Activated naive CD4-positive, alpha-beta T cell treated with anti-CD3 and anti-CD28 coated beads, Interleukin-2, amount 50 U/mL, for 24 hours (primary cell): Measurements from ENCODE around the gene TIGD3.

Experiments used
- H3K27ac Mint-ChIP-seq: one replicate; pipeline ENCODE4 v1.8.0; 2021; ENCODE audit warnings: mild to moderate bottlenecking, mixed read lengths
- H3K27me3 Mint-ChIP-seq: one replicate; pipeline ENCODE4 v1.8.0; 2021; ENCODE audit warnings: mixed read lengths
- H3K36me3 Mint-ChIP-seq: one replicate; pipeline ENCODE4 v1.8.0; 2021; ENCODE audit warnings: mixed read lengths
- H3K4me1 Mint-ChIP-seq: one replicate; pipeline ENCODE4 v1.8.0; 2021; ENCODE audit warnings: mixed read lengths
- H3K4me3 Mint-ChIP-seq: one replicate; pipeline ENCODE4 v1.8.0; 2021; ENCODE audit warnings: mild to moderate bottlenecking, mixed read lengths
- H3K9me3 Mint-ChIP-seq: one replicate; pipeline ENCODE4 v1.8.0; 2021; ENCODE audit warnings: mixed read lengths

The TIGD3 gene

DNA sequence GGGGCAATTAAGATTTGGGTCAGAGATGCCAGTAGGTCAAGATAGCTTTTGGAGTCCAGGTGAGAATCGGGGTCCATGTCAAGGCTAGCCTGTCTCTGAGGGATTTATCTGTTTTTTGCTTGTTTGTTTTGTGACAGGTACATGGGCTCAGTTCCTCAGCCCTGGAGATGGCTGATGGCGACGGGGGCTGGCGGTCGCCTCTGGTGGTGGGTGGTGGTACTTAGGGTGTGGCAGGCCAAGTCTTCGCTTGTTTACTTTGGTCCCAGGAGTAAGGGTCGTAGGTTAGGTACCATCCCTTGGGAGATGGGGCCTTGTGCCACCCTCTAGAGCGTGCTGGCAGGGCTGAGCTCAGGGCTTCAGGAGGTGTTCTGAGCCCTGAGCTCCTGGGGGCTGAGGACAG lies 23.2 kb downstream of the TIGD3 start:
- Mint-ChIP-seq H3K9me3 (no peaks in the 10 kb centered on the region), H3K4me3 (no peak overlapping the region), H3K36me3 (no peaks in the 10 kb centered on the region), H3K27ac (no peak overlapping the region), H3K4me1 (peaks cover 18% of the 10 kb centered on the region), H3K27me3 (no peaks in the 10 kb centered on the region)

DNA sequence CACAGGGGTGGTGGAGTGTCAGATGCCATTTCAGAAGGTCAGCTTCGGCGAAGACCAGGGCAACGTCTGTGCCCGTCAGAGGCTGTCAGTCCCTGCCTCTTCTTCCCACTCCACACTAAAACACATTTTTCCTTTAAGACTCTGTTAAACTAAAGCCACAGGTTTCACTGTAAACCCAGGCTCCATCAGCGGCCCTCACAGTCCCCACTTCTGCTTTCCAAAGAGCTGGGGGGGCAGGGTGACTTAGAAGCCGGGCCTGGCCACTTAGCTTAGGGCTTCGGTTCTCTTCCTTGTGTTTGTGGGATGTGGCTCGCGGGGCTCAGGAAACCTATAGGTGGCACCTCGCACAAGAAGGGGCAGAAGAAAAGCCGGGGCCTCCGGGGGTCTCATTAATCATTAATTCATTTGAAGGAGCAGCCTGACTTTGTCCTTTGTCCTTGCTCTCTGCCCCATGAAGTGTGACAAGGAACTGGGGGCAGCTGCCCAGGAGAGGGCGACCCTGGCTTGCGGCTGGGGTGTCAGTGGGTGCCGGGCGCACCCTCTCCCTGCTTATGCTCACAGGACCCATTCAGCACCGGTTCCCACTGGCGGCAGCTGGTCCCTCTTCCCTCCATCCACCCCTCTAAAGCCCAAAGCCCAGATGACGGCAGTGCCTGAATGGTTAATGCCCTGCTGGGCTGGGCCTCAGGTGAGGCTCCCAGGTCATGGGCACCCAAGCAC lies 23.8 kb downstream of the TIGD3 start:
- H3K27me3 Mint-ChIP-seq = no peaks in the 10 kb centered on the region
- no peaks in the 10 kb centered on the region for H3K9me3 Mint-ChIP-seq
- H3K4me1 Mint-ChIP-seq = peaks cover 24% of the 10 kb centered on the region
- H3K4me3 Mint-ChIP-seq = no peak overlapping the region
- H3K36me3 Mint-ChIP-seq = no peaks in the 10 kb centered on the region
- no peak overlapping the region for H3K27ac Mint-ChIP-seq

DNA sequence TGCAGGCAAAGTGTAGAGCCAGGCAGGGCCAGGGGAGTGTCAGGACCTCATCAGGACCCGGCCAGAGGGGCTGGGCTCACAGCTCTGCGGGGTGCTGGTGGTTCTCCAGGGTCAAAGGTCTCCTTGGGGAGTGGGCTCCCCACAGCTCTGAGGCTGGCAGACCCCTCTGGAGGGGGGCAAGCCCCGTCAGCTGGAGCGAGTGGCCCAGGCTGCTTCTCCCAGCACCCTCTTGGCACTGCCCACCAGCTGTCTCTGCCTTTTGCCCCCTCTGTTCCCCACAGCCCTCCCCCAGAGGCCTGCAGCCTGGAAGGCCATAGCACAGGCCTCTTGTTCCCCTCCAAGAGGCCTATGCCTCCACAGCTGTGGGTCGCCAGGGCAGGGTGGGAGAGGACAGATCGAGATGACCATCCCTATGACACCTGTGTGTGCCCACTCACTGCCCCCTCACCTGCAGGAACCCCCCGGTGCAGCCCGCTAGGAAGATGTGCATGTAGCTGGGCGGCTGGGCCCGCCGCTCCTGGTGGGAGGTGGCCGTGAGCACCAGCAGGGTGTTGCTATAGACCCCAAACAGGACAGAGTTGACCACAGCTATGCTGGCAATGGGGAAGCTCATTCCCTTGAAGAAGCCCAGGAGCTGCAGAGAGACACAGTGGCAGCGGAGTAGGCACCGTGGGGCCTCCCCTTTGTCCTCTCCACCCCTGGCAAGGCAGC lies 24.5 kb downstream of the TIGD3 start:
- no peak overlapping the region for H3K27ac Mint-ChIP-seq
- no peaks in the 10 kb centered on the region for H3K36me3 Mint-ChIP-seq
- no peaks in the 10 kb centered on the region for H3K9me3 Mint-ChIP-seq
- no peaks in the 10 kb centered on the region for H3K27me3 Mint-ChIP-seq
- H3K4me1 Mint-ChIP-seq = peaks cover 31% of the 10 kb centered on the region
- no peak overlapping the region for H3K4me3 Mint-ChIP-seq

DNA sequence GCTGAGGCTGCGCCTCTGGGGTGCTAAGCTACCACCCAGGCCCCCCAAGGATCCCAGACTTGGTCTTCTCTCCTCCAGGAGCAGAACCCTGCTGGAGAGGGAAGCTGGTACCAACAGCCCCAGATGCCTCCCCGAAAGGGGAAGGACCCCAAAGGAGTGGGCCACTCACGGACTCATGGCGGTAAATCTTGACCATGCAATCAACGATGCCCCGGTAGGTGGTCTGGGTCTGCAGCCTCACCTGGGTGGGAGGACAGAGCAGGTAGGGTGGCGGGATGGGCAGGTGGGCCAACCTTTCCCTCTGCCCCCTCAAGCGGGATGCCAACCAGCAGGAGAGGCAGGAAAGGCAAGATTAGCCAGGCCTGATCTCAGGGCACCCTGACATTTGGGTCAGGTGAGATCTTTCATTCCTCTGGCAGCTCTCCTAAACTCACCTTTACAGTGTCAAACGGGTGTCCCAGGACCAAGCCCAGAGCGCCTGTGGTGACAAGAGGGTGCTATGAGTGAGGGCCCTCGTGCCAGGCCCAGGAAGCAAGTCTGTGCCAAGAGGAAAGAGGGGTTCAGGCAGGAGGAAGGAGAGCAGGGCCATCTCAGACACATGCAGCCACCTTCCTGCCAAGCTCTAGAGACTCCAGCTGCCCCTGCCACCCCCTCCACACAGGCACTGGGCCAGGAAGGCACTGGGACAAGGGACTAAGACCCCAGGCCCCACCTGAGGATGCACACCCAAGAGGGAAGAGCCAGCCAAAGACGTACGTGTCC lies 25.3 kb downstream of the TIGD3 start:
- no peaks in the 10 kb centered on the region for H3K36me3 Mint-ChIP-seq
- peaks cover 39% of the 10 kb centered on the region for H3K4me1 Mint-ChIP-seq
- H3K9me3 Mint-ChIP-seq = no peaks in the 10 kb centered on the region
- H3K4me3 Mint-ChIP-seq = peak overlapping the region; percentile 11
- H3K27me3 Mint-ChIP-seq = no peaks in the 10 kb centered on the region
- no peak overlapping the region for H3K27ac Mint-ChIP-seq

DNA sequence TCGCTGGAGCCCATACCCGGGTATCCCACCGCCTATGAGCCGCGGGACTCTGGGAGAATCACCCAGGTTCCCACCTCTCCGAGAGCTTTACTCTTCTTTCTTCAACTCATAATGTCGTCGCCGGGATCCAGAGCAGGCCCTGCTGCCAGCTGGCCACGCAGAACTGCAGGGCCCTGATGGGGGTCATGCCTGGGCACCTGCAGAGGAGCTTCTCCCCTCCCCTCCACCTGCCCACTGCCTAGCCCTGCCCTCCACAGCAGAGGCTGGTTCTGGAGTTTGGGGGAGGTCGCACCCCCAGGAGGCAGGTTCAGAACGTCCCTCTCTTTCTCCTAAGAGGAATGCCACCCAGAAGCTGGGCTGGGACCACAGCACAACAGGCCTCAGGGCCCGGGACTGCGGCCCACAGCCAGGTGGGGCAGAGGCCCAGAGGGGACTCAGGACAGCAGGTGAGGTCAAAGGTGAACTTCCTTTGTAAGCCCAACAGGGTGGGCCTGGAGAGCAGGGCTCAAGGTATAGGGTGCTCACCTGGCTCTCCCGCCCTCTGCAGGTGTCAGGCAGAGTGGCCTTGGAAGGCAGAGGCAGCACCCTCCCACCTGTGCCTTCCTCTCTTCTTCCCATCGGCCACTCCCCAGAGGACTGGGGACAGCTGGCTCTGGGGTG lies 26.0 kb downstream of the TIGD3 start:
- no peaks in the 10 kb centered on the region for H3K9me3 Mint-ChIP-seq
- H3K36me3 Mint-ChIP-seq = no peaks in the 10 kb centered on the region
- peak overlapping the region; percentile 94 for H3K4me3 Mint-ChIP-seq
- H3K27me3 Mint-ChIP-seq = no peaks in the 10 kb centered on the region
- H3K4me1 Mint-ChIP-seq = peaks cover 46% of the 10 kb centered on the region
- H3K27ac Mint-ChIP-seq = no peak overlapping the region

DNA sequence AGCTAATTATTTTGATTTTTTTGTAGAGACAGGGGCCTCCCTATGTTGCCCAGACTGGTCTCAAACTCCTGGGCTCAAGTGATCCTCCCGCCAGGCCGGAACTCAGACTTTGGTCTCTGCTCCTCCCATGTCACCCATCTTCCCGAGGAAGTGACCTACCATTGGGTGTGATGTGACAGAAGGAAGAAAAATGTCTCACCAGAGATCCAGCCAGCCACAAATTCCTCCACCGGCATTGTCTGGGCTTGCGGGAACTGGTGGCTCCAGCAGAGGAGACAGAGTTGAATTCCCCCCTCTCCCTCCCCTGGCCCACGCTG lies 27.1 kb downstream of the TIGD3 start:
- Mint-ChIP-seq H3K36me3 (no peaks in the 10 kb centered on the region), H3K4me1 (peaks cover 47% of the 10 kb centered on the region), H3K27ac (peak overlapping the region; percentile 98), H3K27me3 (no peaks in the 10 kb centered on the region), H3K4me3 (peak overlapping the region; percentile 94), H3K9me3 (no peaks in the 10 kb centered on the region)

DNA sequence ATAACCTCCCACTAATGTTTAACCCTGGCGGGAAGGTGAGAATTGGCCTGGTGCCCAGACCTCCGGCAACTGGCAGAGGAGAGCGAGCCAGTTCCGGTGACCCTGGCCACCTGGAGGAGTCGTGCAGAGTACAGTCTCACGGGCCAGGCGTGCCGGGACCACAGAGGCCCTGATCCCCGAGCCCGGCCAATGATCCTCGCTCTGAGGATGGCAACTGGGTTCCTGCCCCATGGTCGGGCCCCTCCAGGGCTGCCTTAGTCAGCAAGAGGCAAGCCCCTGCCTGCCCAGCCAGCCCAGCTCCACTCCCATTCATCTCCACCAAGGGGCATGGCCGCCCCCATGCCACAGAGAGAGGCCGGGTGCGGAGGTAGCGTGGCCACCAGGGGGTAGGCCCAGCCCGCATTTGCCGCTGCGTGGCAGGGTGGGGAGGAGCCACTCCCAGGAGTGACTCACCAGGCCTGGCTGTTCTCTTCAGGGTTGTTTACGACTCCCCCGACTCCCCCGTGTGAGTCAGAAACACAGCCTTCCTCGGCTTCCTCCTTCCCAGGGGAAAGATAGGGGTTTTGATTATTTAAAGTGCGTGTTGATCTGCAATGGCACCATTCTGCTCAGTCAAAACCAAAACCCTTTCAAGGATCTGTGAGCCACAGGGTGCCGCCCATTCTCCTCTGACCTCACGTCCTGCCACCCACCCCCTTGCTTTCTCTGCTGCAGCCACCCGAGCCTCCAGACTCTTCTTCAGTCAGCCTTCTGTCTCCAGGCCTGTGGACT lies 27.7 kb downstream of the TIGD3 start, which contains the start of gene SLC25A45:
SLC25A45 (minus strand) TSS at position 614 of the 771 bp plus-strand sequence. CDS start 695 bp downstream, outside the sequence.
- no peaks in the 10 kb centered on the region for H3K36me3 Mint-ChIP-seq
- peak within 1 kb of the TSS; percentile 94 for H3K4me3 Mint-ChIP-seq
- peaks cover 50% of the 10 kb centered on the region for H3K4me1 Mint-ChIP-seq
- H3K9me3 Mint-ChIP-seq = no peaks in the 10 kb centered on the region
- H3K27me3 Mint-ChIP-seq = no peaks in the 10 kb centered on the region
- peak within 1 kb of the TSS; percentile 98 for H3K27ac Mint-ChIP-seq

DNA sequence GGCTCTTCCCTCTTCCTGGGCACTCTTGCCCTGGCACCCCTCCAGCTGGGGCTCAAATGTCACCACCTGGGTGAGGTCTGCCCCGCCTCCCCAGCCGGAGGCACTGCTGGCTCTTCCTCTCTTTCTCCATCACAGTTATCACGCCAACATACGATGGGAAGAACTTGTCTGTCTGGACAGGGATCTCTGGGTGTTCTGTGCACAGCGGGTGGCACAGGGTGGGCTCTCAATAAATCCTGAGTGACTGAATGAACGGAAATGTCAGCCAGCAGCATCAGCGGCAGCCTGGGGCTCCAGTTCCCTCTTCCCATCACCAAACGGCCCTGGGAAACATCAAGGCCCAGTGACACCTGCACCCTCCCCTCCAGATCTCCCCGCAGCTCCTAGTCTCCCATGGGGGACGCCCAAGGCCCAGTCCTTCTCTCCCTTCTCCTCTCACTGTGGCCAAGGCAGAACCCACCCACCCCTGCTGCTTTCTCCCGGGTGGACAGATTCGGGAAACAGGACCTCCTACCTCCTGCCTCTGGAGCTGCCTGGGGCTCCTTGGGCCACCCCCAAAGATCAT lies 28.3 kb downstream of the TIGD3 start:
- Mint-ChIP-seq H3K4me3 (peak overlapping the region; percentile 94), H3K27ac (peak overlapping the region; percentile 98), H3K36me3 (no peaks in the 10 kb centered on the region), H3K9me3 (no peaks in the 10 kb centered on the region), H3K4me1 (peaks cover 55% of the 10 kb centered on the region), H3K27me3 (no peaks in the 10 kb centered on the region)

DNA sequence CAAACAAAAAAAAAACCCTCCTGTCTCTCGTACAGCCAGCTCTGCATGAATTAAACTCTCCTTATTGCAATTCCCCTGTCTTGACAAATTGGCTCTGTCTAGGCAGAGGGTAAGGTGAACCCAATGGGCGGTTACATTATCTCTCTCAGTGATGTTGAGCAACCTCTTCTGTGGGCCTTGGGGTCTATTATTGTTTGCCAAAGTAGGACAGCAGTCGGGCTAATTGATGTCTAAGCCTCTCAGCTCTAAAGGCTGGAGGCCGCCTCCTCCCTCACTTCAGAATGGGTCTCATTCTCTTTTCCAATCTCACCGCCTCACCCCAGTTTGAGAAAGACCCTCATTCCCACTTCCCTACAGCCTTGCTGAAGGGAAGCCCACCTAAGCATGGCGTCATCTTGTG lies 29.2 kb downstream of the TIGD3 start:
- H3K4me1 Mint-ChIP-seq = peaks cover 64% of the 10 kb centered on the region
- no peaks in the 10 kb centered on the region for H3K9me3 Mint-ChIP-seq
- peak overlapping the region; percentile 94 for H3K4me3 Mint-ChIP-seq

DNA sequence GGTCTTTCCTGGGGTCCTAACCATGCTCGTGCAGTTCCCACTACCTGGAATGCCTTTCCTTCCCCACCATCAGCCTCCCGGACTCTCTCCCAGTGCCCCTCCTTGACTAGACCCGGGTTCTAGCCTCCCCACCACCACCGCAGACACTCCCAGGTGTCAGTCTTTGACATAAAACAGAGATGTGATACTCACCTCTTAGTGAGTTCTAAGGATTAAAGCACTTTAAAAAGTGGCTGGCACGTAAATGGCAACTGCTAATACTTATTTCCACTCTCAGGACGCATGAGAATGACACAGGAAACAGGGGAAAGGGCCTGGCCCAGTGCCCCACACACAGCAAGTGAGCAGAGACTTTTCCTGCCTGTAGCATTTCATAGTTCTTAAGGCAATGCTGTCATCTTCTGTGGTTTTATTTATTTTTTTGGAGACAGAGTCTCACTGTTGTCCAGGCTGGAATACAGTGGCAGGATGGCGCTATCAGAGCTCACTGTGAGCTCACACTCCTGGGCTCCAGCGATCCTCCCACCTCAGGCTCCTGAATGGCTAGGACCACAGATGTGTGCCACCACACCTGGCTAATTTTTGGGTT lies 29.8 kb downstream of the TIGD3 start:
- Mint-ChIP-seq H3K4me1 (peaks cover 70% of the 10 kb centered on the region), H3K4me3 (peak overlapping the region; percentile 94), H3K27me3 (no peaks in the 10 kb centered on the region), H3K27ac (peak overlapping the region; percentile 99), H3K36me3 (peaks cover 2% of the 10 kb centered on the region), H3K9me3 (no peaks in the 10 kb centered on the region)

More for the DNA sequence above, 29.2 kb downstream of the TIGD3 start:
- no peaks in the 10 kb centered on the region for H3K27me3 Mint-ChIP-seq
- H3K27ac Mint-ChIP-seq = peak overlapping the region; percentile 99
- no peaks in the 10 kb centered on the region for H3K36me3 Mint-ChIP-seq

DNA sequence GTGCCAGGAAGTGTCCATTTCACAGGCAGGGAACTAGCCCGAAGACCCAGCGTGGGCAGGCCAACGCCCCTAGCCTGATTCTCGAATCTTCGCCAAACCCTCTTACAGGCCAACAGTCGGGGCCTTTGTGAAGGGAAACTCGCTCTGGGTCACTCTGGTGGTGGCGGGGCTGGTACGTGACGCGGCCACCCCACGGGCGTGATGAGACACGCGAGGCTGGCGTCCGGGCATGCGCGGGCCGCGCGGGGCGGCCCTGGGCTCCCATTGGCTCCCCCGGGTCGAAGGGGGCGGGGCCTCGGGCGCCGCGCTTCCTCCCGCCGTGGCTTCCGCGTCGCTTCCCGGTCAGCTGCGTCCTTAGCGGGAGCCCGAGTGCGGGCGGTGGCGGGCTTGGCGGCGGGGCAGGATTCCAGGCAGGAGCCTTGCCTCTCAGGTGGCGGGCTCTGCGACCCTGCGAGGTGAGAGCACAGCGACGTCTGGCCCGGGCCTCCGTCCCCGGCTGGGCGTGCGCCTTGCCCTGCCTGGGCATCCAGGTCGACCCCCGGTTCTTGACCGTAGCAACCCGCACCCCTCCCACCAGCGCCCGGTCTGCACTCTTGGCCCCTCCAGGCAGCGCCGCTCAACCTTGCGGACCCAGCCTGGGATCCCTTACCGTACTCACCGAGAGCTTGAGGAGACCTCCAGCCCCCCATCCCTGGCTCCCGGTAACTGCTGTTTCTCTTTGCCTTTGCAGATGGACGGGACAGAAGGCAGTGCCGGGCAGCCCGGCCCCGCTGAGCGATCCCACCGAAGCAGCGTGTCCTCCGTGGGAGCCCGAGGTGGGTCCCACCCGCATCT lies 32.0 kb downstream of the TIGD3 start, which contains the start of gene FRMD8:
FRMD8 (plus strand) TSS at position 331 of the 834 bp plus-strand sequence; CDS start at position 731, 400 bp downstream.
- peak within 1 kb of the TSS; percentile 96 for H3K4me3 Mint-ChIP-seq
- H3K27ac Mint-ChIP-seq = peak within 1 kb of the TSS; percentile 99
- H3K36me3 Mint-ChIP-seq = peaks cover 2% of the 10 kb centered on the region
- peaks cover 77% of the 10 kb centered on the region for H3K4me1 Mint-ChIP-seq
- no peaks in the 10 kb centered on the region for H3K27me3 Mint-ChIP-seq
- H3K9me3 Mint-ChIP-seq = no peaks in the 10 kb centered on the region

DNA sequence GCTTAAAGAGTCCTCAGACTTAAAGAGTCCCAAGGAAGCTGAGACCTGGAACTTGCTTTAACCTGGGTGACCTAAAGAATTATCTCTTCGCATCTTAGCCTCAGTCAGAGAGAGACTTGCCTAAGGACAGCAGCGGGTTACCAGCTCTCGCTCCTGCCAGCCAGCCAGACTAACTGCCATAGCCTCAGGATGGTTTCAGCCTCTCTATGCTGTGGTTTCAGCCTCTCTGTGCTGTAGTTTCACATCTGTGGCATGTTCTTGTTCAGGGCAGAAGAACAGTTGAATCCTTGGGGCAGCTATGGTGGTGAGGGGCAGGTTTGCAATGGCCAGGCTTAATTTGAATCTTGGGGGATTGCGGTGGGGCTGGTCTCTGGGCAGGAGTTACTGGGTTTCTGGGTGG lies 34.2 kb downstream of the TIGD3 start:
- Mint-ChIP-seq H3K27ac (peak overlapping the region; percentile 92), H3K27me3 (no peaks in the 10 kb centered on the region), H3K36me3 (peaks cover 2% of the 10 kb centered on the region), H3K4me1 (peaks cover 56% of the 10 kb centered on the region), H3K9me3 (no peaks in the 10 kb centered on the region), H3K4me3 (peak overlapping the region; percentile 96)

DNA sequence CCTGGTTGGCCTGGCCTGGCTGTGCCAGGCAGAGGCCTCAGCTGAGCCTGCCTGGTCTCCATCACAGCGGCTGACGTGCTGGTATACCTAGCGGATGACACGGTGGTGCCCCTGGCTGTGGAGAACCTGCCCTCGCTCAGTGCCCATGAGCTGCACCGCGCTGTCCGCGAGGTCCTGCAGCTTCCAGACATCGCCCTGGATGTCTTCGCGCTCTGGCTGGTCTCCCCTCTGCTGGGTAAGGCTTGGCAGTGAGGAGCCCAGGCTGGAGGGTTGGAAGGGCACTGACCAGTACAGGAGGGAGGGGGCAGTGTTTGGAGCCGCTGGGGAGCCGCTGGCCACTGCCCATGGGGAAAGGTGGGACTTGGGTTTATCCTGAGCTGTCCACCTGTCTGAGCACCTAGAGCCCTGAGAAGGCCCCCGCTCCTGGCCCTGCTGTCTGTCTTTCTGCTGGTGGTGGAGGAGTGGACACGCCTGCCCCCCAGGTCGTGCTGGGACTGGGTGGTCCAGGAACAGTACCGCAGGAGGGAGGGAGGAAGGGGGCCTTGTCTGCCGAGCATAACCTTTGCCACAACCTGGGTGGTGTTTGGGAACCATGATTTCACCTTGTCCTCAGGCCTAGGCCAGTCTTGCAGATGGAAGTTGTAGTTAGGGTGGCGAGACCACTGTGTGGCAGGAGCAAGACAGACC lies 34.9 kb downstream of the TIGD3 start:
- Mint-ChIP-seq H3K36me3 (peaks cover 2% of the 10 kb centered on the region), H3K27me3 (no peaks in the 10 kb centered on the region), H3K9me3 (no peaks in the 10 kb centered on the region), H3K27ac (no peak overlapping the region), H3K4me1 (peaks cover 49% of the 10 kb centered on the region), H3K4me3 (peak overlapping the region; percentile 96)
